H1 (cell line): ENCODE data around the gene HLA-DMB. TPM values are rescaled to one million over a fixed set of nuclear protein-coding genes. Genes with fewer than 3 reads are reported as not detected.

Source experiments
- BACH1 ChIP-seq: IDR thresholded peaks from 2 replicates; pipeline ENCODE4 v1.6.1; 2012; ENCODE audit warnings: low read length, improper control_type of control experiment
- BCL11A ChIP-seq, 2 experiments: IDR thresholded peaks; one replicate each; pipeline ENCODE4 v1.6.1; 2011; ENCODE audit warnings: low read depth in 2 of 2, low read length in 2 of 2, mild to moderate bottlenecking in 2 of 2
- BRCA1 ChIP-seq: IDR thresholded peaks from 2 replicates; pipeline ENCODE4 v1.6.1; 2012; ENCODE audit warnings: low read depth, low read length, improper control_type of control experiment
- CEBPB ChIP-seq: IDR thresholded peaks from 2 replicates; pipeline ENCODE4 v1.6.1; 2012; ENCODE audit warnings: low read depth, low read length
- EZH2 ChIP-seq: fragments of 200-600 bp; sonication (generic); IDR thresholded peaks from 2 replicates; pipeline ENCODE4 v1.7.1; 2012; ENCODE audit warnings: low read depth, mild to moderate bottlenecking, moderate library complexity, low read length, inconsistent platforms; ENCODE audit not compliant: severe bottlenecking
- HDAC2 ChIP-seq, 2 experiments: fragments of 300-600 bp in 1 of 2; sonication (generic) in 1 of 2; IDR thresholded peaks; 2 replicates each; pipeline ENCODE4 v1.6.1; 2011 to 2012; ENCODE audit warnings: low read depth in 2 of 2, low read length in 2 of 2, mild to moderate bottlenecking in 2 of 2, moderate library complexity in 2 of 2, borderline replicate concordance in 1 of 2, inconsistent platforms in 1 of 2
- HDAC6 ChIP-seq: IDR thresholded peaks from one replicate; pipeline ENCODE4 v1.7.1; 2012; ENCODE audit warnings: low read depth, mild to moderate bottlenecking, inconsistent platforms, low read length, moderate library complexity
- JUN ChIP-seq: IDR thresholded peaks from 2 replicates; pipeline ENCODE4 v1.6.1; 2011; ENCODE audit warnings: low read depth, mild to moderate bottlenecking, improper control_type of control experiment, low read length
- KDM4A ChIP-seq: IDR thresholded peaks from one replicate; pipeline ENCODE4 v1.7.1; 2012; ENCODE audit warnings: low read depth, mild to moderate bottlenecking, moderate library complexity, low read length, inconsistent platforms; ENCODE audit not compliant: severe bottlenecking
- NANOG ChIP-seq: IDR thresholded peaks from 2 replicates; pipeline ENCODE4 v1.6.1; 2011; ENCODE audit warnings: low read length, low read depth, mild to moderate bottlenecking, inconsistent platforms; ENCODE audit not compliant: insufficient read depth, poor library complexity, severe bottlenecking
- PHF8 ChIP-seq: fragments of 200-600 bp; sonication (generic); conservative IDR thresholded peaks from 2 replicates; pipeline ENCODE4 v1.7.1; 2012; ENCODE audit warnings: low read depth, mild to moderate bottlenecking, inconsistent platforms, low read length, moderate library complexity
- POLR2A ChIP-seq, 2 experiments: IDR thresholded peaks; 1 replicate in 1 of 2; 2 replicates in 1 of 2; pipeline ENCODE4 v1.6.1; 2011; ENCODE audit warnings: low read depth in 2 of 2, low read length in 2 of 2, mild to moderate bottlenecking in 2 of 2; ENCODE audit errors: control extremely low read depth in 1 of 2
- POLR2AphosphoS5 ChIP-seq: IDR thresholded peaks from 2 replicates; pipeline ENCODE4 v1.6.1; 2011; ENCODE audit warnings: low read depth, low read length
- POU5F1 ChIP-seq: IDR thresholded peaks from 2 replicates; pipeline ENCODE4 v1.6.1; 2011; ENCODE audit warnings: low read depth, mild to moderate bottlenecking, low read length, moderate library complexity
- SAP30 ChIP-seq: fragments of 300-600 bp; sonication (generic); IDR thresholded peaks from 2 replicates; pipeline ENCODE4 v1.7.1; 2012; ENCODE audit warnings: low read length, moderate library complexity, mild to moderate bottlenecking, inconsistent platforms; ENCODE audit not compliant: insufficient read depth, insufficient replicate concordance
- SUZ12 ChIP-seq: fragments of 200-600 bp; sonication (generic); IDR thresholded peaks from 2 replicates; pipeline ENCODE4 v1.6.1; 2012; ENCODE audit warnings: mild to moderate bottlenecking, inconsistent platforms, low read length, moderate library complexity, mixed read lengths
- TAF1 ChIP-seq: IDR thresholded peaks from 2 replicates; pipeline ENCODE4 v1.6.1; 2011; ENCODE audit warnings: mild to moderate bottlenecking, low read depth, low read length
- TCF12 ChIP-seq: IDR thresholded peaks from 2 replicates; pipeline ENCODE4 v1.6.1; 2011; ENCODE audit warnings: low read depth, mild to moderate bottlenecking, low read length
- YY1 ChIP-seq: IDR thresholded peaks from 2 replicates; pipeline ENCODE4 v1.6.1; 2011; ENCODE audit warnings: low read depth, mild to moderate bottlenecking, low read length
- polyA plus RNA-seq, 7 experiments: library from polyadenylated mRNA; depleted of rRNA in 3 of 7; stranded (reverse) in 5 of 7; unstranded in 2 of 7; fragments of >200 nt in 5 of 7; fragments of 200-250 nt in 2 of 7; gene quantifications; 1 replicate in 5 of 7; 2 replicates in 1 of 7; 4 replicates in 1 of 7; pipeline versions ENCODE4 v1.2.1 to v1.2.3, GENCODE V29; 2011 to 2013; ENCODE audit warnings: missing spikeins in 2 of 7, mixed read lengths in 2 of 7
- total RNA-seq: library from RNA; stranded (reverse); fragmentation: NEBNext Ultra II Directional; extraction: Animal tissue kit (Norgen Biotek cat#: 25700); gene quantifications from 2 replicates; pipeline ENCODE4 v1.2.1, GENCODE V29; 2021
- TF ChIP-seq, protein P1 (sequence below), 3 experiments: IDR thresholded peaks; 1 replicate in 2 of 3; 2 replicates in 1 of 3; pipeline versions ENCODE4 v1.5.1 to v1.6.1; 2011; ENCODE audit warnings: low read length in 3 of 3, mild to moderate bottlenecking in 3 of 3, inconsistent platforms in 2 of 3, low read depth in 1 of 3, moderate library complexity in 1 of 3; ENCODE audit not compliant: insufficient read depth in 1 of 3; ENCODE audit errors: control extremely low read depth in 1 of 3

The HLA-DMB gene
- total and polyA plus RNA-seq, 2 of the 8 experiments (the other 6 are each of a cell fraction or from before 2014, with no cell fraction given): 2.7 to 4.7 TPM

DNA sequence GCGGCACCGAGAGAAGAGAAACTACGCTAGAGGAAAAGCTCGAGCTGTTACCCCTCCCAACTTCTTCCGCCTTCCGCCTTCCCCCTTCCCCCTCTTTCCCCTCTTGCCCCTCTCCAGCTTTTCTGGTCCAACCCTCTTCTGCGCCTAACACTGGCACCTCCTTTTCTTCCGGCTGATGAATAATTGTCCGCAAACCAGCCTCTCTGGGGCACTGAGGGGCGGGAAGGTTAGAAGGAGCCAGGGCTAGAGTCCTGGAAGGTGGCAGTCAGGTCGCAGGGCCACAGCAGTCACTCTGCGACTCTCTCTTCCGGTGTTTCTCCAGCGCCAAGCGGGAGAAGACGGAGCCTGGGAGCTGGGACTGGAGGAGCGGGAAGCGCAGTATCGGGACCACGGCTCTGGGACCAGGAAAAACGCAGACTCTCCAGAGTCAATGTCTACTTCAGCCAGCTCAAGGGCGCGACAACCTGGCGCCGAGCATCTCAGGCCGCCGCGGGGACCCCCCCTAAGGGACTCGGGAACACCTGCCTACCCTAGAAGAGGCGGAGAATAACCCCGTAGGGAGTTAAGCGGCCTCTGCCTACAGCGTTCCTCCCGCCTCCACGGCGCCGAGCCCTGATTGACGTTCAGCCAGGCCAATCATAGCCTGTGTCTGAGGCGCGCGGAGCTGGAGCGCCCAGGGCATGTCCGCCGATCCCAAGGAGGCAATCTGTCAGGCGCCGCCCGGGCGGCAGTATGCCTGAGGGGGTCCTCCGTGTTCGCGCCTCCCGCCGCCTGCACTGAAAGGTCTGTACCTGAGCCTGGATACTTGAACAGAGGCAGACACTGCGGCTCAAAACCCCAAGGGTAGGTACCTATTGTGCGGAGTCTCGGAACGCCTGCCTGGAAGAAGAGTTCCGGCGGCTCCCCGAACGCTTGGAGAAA lies 46.5 kb downstream of the HLA-DMB start (continued):
- TF ChIP-seq NANOG: no peak
- TF ChIP-seq CEBPB: no peak
- no peak for TF ChIP-seq SUZ12
- 0 out of 4 replicates have a peak, but pooled peaks of 1 of the 2 experiments have one; percentile 51 for TF ChIP-seq HDAC2 (IDR thresholded peaks at IDR 0.05; ENCODE audit: borderline replicate concordance in 1 of 2, low read depth in 2 of 2, low read length in 2 of 2)
- TF ChIP-seq HDAC6: no peak
- peak in 1 of 2 experiments; percentile 69; a peak in 2 of 3 replicates for TF ChIP-seq POLR2A (IDR thresholded peaks at IDR 0.05; ENCODE audit: control extremely low read depth in 1 of 2, low read depth in 2 of 2, low read length in 2 of 2)
- no peak for TF ChIP-seq BACH1
- TF ChIP-seq EZH2: no peak
- TF ChIP-seq BCL11A (IDR thresholded peaks at IDR 0.05; ENCODE audit: low read depth in 2 of 2, low read length in 2 of 2): no peak
- no peak for TF ChIP-seq POU5F1
- TF ChIP-seq BRCA1: no peak
- TF ChIP-seq PHF8: 0 out of 2 replicates have a peak, but pooled peaks have one; percentile 45
- peak; percentile 70 for TF ChIP-seq KDM4A
- TF ChIP-seq POLR2AphosphoS5: no peak
- no peak for TF ChIP-seq SAP30
- no peak for TF ChIP-seq JUN
- TF ChIP-seq TAF1: peak; percentile 81
- TF ChIP-seq, protein P1, sequence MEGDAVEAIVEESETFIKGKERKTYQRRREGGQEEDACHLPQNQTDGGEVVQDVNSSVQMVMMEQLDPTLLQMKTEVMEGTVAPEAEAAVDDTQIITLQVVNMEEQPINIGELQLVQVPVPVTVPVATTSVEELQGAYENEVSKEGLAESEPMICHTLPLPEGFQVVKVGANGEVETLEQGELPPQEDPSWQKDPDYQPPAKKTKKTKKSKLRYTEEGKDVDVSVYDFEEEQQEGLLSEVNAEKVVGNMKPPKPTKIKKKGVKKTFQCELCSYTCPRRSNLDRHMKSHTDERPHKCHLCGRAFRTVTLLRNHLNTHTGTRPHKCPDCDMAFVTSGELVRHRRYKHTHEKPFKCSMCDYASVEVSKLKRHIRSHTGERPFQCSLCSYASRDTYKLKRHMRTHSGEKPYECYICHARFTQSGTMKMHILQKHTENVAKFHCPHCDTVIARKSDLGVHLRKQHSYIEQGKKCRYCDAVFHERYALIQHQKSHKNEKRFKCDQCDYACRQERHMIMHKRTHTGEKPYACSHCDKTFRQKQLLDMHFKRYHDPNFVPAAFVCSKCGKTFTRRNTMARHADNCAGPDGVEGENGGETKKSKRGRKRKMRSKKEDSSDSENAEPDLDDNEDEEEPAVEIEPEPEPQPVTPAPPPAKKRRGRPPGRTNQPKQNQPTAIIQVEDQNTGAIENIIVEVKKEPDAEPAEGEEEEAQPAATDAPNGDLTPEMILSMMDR (IDR thresholded peaks at IDR 0.05; ENCODE audit: control extremely low read depth in 1 of 3, insufficient read depth in 1 of 3, low read depth in 1 of 3, low read length in 3 of 3): no peak
- TF ChIP-seq YY1: peak; percentile 69; the same call in 1 of the 2 replicates
- no peak for TF ChIP-seq TCF12
